Measurements from ENCODE around the gene ALDH4A1. TPM values are rescaled to one million over a fixed set of nuclear protein-coding genes. Genes with fewer than 3 reads are reported as not detected.

ALDH4A1 gene
- total RNA-seq, 1 donor from 2014 or later, result 13.8 TPM

DNA sequence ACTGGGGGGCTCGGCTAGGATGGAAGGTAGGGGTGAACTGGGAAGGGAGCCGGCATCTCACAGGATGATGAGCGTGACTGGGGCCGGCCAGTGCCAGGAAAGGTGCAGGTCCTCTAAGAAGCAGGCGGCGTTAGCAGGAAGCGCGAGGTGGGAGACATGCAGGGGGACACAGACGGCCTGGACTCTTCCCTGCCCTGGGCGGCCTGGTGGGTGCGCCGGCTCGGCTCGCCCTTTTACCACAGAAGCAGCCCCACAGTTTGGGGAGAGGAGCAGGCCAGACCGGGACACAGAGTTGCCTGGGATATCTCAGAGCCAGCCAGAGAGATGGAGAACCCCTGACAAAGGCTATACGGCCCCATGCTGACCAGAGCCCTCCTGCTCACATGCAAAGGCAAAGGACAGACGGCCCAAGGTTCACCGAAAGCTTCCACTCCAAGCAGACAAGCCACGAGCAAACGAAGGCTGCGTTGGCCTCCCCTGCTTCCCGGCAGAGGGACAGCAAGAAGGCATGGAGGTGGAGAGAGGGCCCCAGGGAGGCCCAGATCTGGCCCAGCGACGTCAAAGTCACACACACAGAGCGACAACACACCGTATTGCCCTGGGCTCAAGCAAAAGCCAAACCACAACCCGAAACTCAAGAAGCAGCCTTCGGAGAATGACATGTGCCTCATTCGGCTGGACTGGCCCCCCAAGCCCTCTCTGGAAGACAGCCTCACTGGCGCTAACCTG is 14.9 kb upstream of the ALDH4A1 start:
- Mint-ChIP-seq H3K9me3 (ENCODE audit: unreplicated experiment) (no peaks in the 10 kb centered on the region), H3K27ac (ENCODE audit: unreplicated experiment) (no peak overlapping the region), H3K4me3 (ENCODE audit: unreplicated experiment) (no peak overlapping the region), H3K36me3 (ENCODE audit: low read depth, unreplicated experiment) (peaks cover 11% of the 10 kb centered on the region), H3K4me1 (ENCODE audit: low read depth, unreplicated experiment) (peaks cover 10% of the 10 kb centered on the region), H3K27me3 (ENCODE audit: low read depth, unreplicated experiment) (no peaks in the 10 kb centered on the region)
- peaks cover 74% of the 10 kb centered on the region for H3K79me2 ChIP-seq (ENCODE audit: insufficient read depth, low read length)
- no peaks in the 10 kb centered on the region for H3K9me3 ChIP-seq (ENCODE audit: insufficient read depth, low read depth, low read length)
- H2AFZ ChIP-seq (ENCODE audit: low read depth, low read length), result no peak overlapping the region
- H3K4me2 ChIP-seq (ENCODE audit: low read length), result no peak overlapping the region
- DNase-seq (ENCODE audit: low read depth) (no peak), FAIRE-seq (no peak)
- TF ChIP-seq, protein P1, sequence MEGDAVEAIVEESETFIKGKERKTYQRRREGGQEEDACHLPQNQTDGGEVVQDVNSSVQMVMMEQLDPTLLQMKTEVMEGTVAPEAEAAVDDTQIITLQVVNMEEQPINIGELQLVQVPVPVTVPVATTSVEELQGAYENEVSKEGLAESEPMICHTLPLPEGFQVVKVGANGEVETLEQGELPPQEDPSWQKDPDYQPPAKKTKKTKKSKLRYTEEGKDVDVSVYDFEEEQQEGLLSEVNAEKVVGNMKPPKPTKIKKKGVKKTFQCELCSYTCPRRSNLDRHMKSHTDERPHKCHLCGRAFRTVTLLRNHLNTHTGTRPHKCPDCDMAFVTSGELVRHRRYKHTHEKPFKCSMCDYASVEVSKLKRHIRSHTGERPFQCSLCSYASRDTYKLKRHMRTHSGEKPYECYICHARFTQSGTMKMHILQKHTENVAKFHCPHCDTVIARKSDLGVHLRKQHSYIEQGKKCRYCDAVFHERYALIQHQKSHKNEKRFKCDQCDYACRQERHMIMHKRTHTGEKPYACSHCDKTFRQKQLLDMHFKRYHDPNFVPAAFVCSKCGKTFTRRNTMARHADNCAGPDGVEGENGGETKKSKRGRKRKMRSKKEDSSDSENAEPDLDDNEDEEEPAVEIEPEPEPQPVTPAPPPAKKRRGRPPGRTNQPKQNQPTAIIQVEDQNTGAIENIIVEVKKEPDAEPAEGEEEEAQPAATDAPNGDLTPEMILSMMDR (IDR thresholded peaks at IDR 0.05; ENCODE audit: insufficient read depth, low read depth, low read length), result no peak
- no peak for TF ChIP-seq EZH2 (IDR thresholded peaks at IDR 0.05; ENCODE audit: insufficient read depth, low read length)
- H3K27me3 ChIP-seq (ENCODE audit: insufficient read depth, low read length), result no peaks in the 10 kb centered on the region
- peaks cover 66% of the 10 kb centered on the region for H4K20me1 ChIP-seq (ENCODE audit: insufficient read depth, low read length)
- no peak overlapping the region for H3K27ac ChIP-seq (ENCODE audit: low read depth, low read length)
- peaks cover 15% of the 10 kb centered on the region for H3K4me1 ChIP-seq (ENCODE audit: insufficient read depth, low read length)
- no peak overlapping the region for H3K4me3 ChIP-seq (ENCODE audit: insufficient read depth, low read depth, low read length)
- H3K36me3 ChIP-seq (ENCODE audit: insufficient read depth, low read length), result peaks cover 6% of the 10 kb centered on the region
- H3K9ac ChIP-seq (ENCODE audit: low read length), result no peak overlapping the region

DNA sequence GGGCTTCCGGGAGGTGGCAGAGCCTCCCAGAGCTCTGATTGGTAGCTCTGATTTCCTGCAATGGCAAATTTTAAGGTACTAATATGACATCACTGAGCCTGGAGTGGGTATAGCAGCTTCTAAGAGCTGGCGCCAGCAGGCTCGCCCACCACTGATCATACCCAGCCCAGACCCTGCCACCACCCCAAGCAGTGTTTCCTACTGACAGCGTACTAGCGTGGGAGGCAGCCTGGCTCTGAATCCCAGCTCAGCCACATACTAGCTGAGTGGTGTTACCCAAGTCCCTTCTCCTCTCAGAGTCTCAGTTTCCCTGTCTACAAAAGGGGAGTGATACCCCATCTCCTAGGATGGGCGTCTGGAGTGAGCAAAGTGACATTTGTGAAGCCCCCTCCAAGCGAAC is 13.0 kb upstream of the ALDH4A1 start:
- Histone ChIP-seq H3K27ac (ENCODE audit: low read depth, low read length) (no peak overlapping the region), H4K20me1 (ENCODE audit: insufficient read depth, low read length) (peaks cover 54% of the 10 kb centered on the region), H2AFZ (ENCODE audit: low read depth, low read length) (no peak overlapping the region), H3K27me3 (ENCODE audit: insufficient read depth, low read length) (no peaks in the 10 kb centered on the region), H3K4me3 (ENCODE audit: insufficient read depth, low read depth, low read length) (no peak overlapping the region), H3K9ac (ENCODE audit: low read length) (no peak overlapping the region), H3K36me3 (ENCODE audit: insufficient read depth, low read length) (peaks cover 12% of the 10 kb centered on the region), H3K9me3 (ENCODE audit: insufficient read depth, low read depth, low read length) (no peaks in the 10 kb centered on the region), H3K79me2 (ENCODE audit: insufficient read depth, low read length) (peaks cover 58% of the 10 kb centered on the region), H3K4me1 (ENCODE audit: insufficient read depth, low read length) (peaks cover 8% of the 10 kb centered on the region), H3K4me2 (ENCODE audit: low read length) (no peak overlapping the region)
- H3K27ac Mint-ChIP-seq (ENCODE audit: unreplicated experiment), result no peak overlapping the region
- H3K4me3 Mint-ChIP-seq (ENCODE audit: unreplicated experiment), result no peak overlapping the region
- peaks cover 20% of the 10 kb centered on the region for H3K36me3 Mint-ChIP-seq (ENCODE audit: low read depth, unreplicated experiment)
- TF ChIP-seq EZH2 (IDR thresholded peaks at IDR 0.05; ENCODE audit: insufficient read depth, low read length), result no peak
- TF ChIP-seq, protein P1 (IDR thresholded peaks at IDR 0.05; ENCODE audit: insufficient read depth, low read depth, low read length), result no peak
- no peak for DNase-seq (ENCODE audit: low read depth)
- no peaks in the 10 kb centered on the region for H3K9me3 Mint-ChIP-seq (ENCODE audit: unreplicated experiment)
- FAIRE-seq, result no peak
- H3K27me3 Mint-ChIP-seq (ENCODE audit: low read depth, unreplicated experiment), result no peaks in the 10 kb centered on the region
- H3K4me1 Mint-ChIP-seq (ENCODE audit: low read depth, unreplicated experiment), result peaks cover 3% of the 10 kb centered on the region

Data from astrocyte (in vitro differentiated cells and primary cell).